ENCODE measurements around the gene TPRG1L.

The TPRG1L gene

GRCh38 chr1:3590951-3591865, 33.6 kb upstream of the TPRG1L start:
- H3K4me2 ChIP-seq (ENCODE audit: low read length), result no peak overlapping the region
- no peaks in the 10 kb centered on the region for H3K9me3 ChIP-seq (ENCODE audit: low read length)
- no peaks in the 10 kb centered on the region for H4K20me1 ChIP-seq (ENCODE audit: insufficient read depth, low read length)
- H3K4me1 ChIP-seq (ENCODE audit: insufficient read depth, low read length, severe bottlenecking), result no peaks in the 10 kb centered on the region
- no peaks in the 10 kb centered on the region for H3F3A ChIP-seq (ENCODE audit: insufficient read depth, low read length)
- H2AFZ ChIP-seq (ENCODE audit: low read length), result no peak overlapping the region
- no peak overlapping the region for H3K4me3 ChIP-seq (ENCODE audit: low read depth, low read length, poor library complexity, severe bottlenecking)
- H3K27ac ChIP-seq (ENCODE audit: low read depth, low read length, poor library complexity, severe bottlenecking), result no peak overlapping the region
- H3K27me3 ChIP-seq (ENCODE audit: insufficient read depth, low read length), result 0 out of 2 replicates have a peak, but pooled peaks cover 3% of the 10 kb centered on the region
- no peak overlapping the region for H3K9ac ChIP-seq (ENCODE audit: low read length)
- H3K36me3 ChIP-seq (ENCODE audit: insufficient read depth, low read length), result no peaks in the 10 kb centered on the region
- H3K9me2 ChIP-seq (ENCODE audit: low read depth, low read length), result no peaks in the 10 kb centered on the region
- TF ChIP-seq EZH2 (IDR thresholded peaks at IDR 0.05; ENCODE audit: borderline replicate concordance, low read length) (no peak), CTCF (IDR thresholded peaks at IDR 0.05; ENCODE audit: low read length) (no peak)
- no peaks in the 10 kb centered on the region for H3K79me2 ChIP-seq (ENCODE audit: insufficient read depth, low read length)

GRCh38 chr1:3593334-3593733, 31.5 kb upstream of the TPRG1L start:
- no peaks in the 10 kb centered on the region for H3K36me3 ChIP-seq (ENCODE audit: insufficient read depth, low read length)
- H3K4me1 ChIP-seq (ENCODE audit: insufficient read depth, low read length, severe bottlenecking), result peaks cover 7% of the 10 kb centered on the region
- H3K9me3 ChIP-seq (ENCODE audit: low read length), result no peaks in the 10 kb centered on the region
- no peak overlapping the region for H3K9ac ChIP-seq (ENCODE audit: low read length)
- no peaks in the 10 kb centered on the region for H3K9me2 ChIP-seq (ENCODE audit: low read depth, low read length)
- no peak overlapping the region for H2AFZ ChIP-seq (ENCODE audit: low read length)
- H3K27me3 ChIP-seq (ENCODE audit: insufficient read depth, low read length), result peaks cover 5% of the 10 kb centered on the region; the same call in 1 of the 2 replicates
- TF ChIP-seq EZH2 (IDR thresholded peaks at IDR 0.05; ENCODE audit: borderline replicate concordance, low read length) (no peak), CTCF (IDR thresholded peaks at IDR 0.05; ENCODE audit: low read length) (no peak)
- no peak overlapping the region for H3K4me2 ChIP-seq (ENCODE audit: low read length)
- H3K79me2 ChIP-seq (ENCODE audit: insufficient read depth, low read length), result no peaks in the 10 kb centered on the region
- no peak overlapping the region for H3K4me3 ChIP-seq (ENCODE audit: low read depth, low read length, poor library complexity, severe bottlenecking)
- H3K27ac ChIP-seq (ENCODE audit: low read depth, low read length, poor library complexity, severe bottlenecking), result no peak overlapping the region
- no peaks in the 10 kb centered on the region for H4K20me1 ChIP-seq (ENCODE audit: insufficient read depth, low read length)
- H3F3A ChIP-seq (ENCODE audit: insufficient read depth, low read length), result no peaks in the 10 kb centered on the region

- H3K9me2 ChIP-seq (ENCODE audit: low read depth, low read length), result no peaks in the 10 kb centered on the region
Measured at GRCh38 chr1:3593745-3594144, 31.1 kb upstream of the TPRG1L start.

More at GRCh38 chr1:3593745-3594144, 31.1 kb upstream of the TPRG1L start:
- Histone ChIP-seq H2AFZ (ENCODE audit: low read length) (no peak overlapping the region), H3F3A (ENCODE audit: insufficient read depth, low read length) (no peaks in the 10 kb centered on the region), H3K4me2 (ENCODE audit: low read length) (no peak overlapping the region), H3K27me3 (ENCODE audit: insufficient read depth, low read length) (peaks cover 5% of the 10 kb centered on the region; the same call in 1 of the 2 replicates), H3K27ac (ENCODE audit: low read depth, low read length, poor library complexity, severe bottlenecking) (no peak overlapping the region), H3K4me1 (ENCODE audit: insufficient read depth, low read length, severe bottlenecking) (peaks cover 7% of the 10 kb centered on the region), H3K36me3 (ENCODE audit: insufficient read depth, low read length) (no peaks in the 10 kb centered on the region), H3K4me3 (ENCODE audit: low read depth, low read length, poor library complexity, severe bottlenecking) (no peak overlapping the region), H3K79me2 (ENCODE audit: insufficient read depth, low read length) (no peaks in the 10 kb centered on the region), H3K9ac (ENCODE audit: low read length) (no peak overlapping the region), H3K9me3 (ENCODE audit: low read length) (no peaks in the 10 kb centered on the region), H4K20me1 (ENCODE audit: insufficient read depth, low read length) (no peaks in the 10 kb centered on the region)
- TF ChIP-seq CTCF (IDR thresholded peaks at IDR 0.05; ENCODE audit: low read length), result no peak
- no peak for TF ChIP-seq EZH2 (IDR thresholded peaks at IDR 0.05; ENCODE audit: borderline replicate concordance, low read length)

Measured in OCI-LY1 (cell line).